ENCODE data around the gene PDE4B. TPM values are rescaled to one million over a fixed set of nuclear protein-coding genes. Genes with fewer than 3 reads are reported as not detected.

The PDE4B gene
- total RNA-seq, 1 donor from 2014 or later, result 1.2 TPM

- H3K4me1 Mint-ChIP-seq, result peaks cover 31% of the 10 kb centered on the region
These were observed 292.9 kb downstream of the PDE4B start for GRCh38 chr1:66085600-66085999.

GRCh38 chr1:66088787-66089186 lies 296.1 kb downstream of the PDE4B start:
- TF ChIP-seq EZH2phosphoT487 (IDR thresholded peaks at IDR 0.05) (no peak), EZH2 (IDR thresholded peaks at IDR 0.05) (no peak), CTCF (IDR thresholded peaks at IDR 0.05) (no peak)
- Histone ChIP-seq H3K4me2 (no peak overlapping the region), H3F3A (ENCODE audit: low read depth) (no peaks in the 10 kb centered on the region), H3K9ac (no peak overlapping the region), H3K36me3 (no peaks in the 10 kb centered on the region), H3K79me2 (ENCODE audit: low read depth) (no peaks in the 10 kb centered on the region), H2AFZ (replicated peaks) (no peak overlapping the region), H3K27me3 (no peaks in the 10 kb centered on the region), H3K4me3 (no peak overlapping the region), H3K27ac (no peak overlapping the region), H3K4me1 (peaks cover 10% of the 10 kb centered on the region), H4K20me1 (ENCODE audit: low read depth) (no peaks in the 10 kb centered on the region), H3K9me3 (ENCODE audit: low read depth) (no peaks in the 10 kb centered on the region)
- Mint-ChIP-seq H3K4me1 (peaks cover 39% of the 10 kb centered on the region), H3K4me3 (no peak overlapping the region), H3K27ac (peak overlapping the region; percentile 13), H3K9me3 (no peaks in the 10 kb centered on the region), H3K36me3 (peaks cover 2% of the 10 kb centered on the region), H3K27me3 (ENCODE audit: insufficient read depth, low read depth) (peaks cover 3% of the 10 kb centered on the region)
- no peak for DNase-seq (ENCODE audit: low spot score)

More at GRCh38 chr1:66085600-66085999, 292.9 kb downstream of the PDE4B start:
- no peak for DNase-seq (ENCODE audit: low spot score)
- Histone ChIP-seq H2AFZ (replicated peaks) (no peak overlapping the region), H3K4me1 (peaks cover 5% of the 10 kb centered on the region), H3K27me3 (no peaks in the 10 kb centered on the region), H3F3A (ENCODE audit: low read depth) (no peaks in the 10 kb centered on the region), H3K4me2 (no peak overlapping the region), H3K27ac (no peak overlapping the region), H3K9me3 (ENCODE audit: low read depth) (no peaks in the 10 kb centered on the region), H3K36me3 (no peaks in the 10 kb centered on the region), H4K20me1 (ENCODE audit: low read depth) (no peaks in the 10 kb centered on the region), H3K4me3 (no peak overlapping the region), H3K79me2 (ENCODE audit: low read depth) (no peaks in the 10 kb centered on the region), H3K9ac (no peak overlapping the region)
- H3K27me3 Mint-ChIP-seq (ENCODE audit: insufficient read depth, low read depth), result peaks cover 3% of the 10 kb centered on the region
- H3K27ac Mint-ChIP-seq, result no peak overlapping the region
- H3K9me3 Mint-ChIP-seq, result no peaks in the 10 kb centered on the region
- no peaks in the 10 kb centered on the region for H3K36me3 Mint-ChIP-seq
- TF ChIP-seq CTCF (IDR thresholded peaks at IDR 0.05) (no peak), EZH2phosphoT487 (IDR thresholded peaks at IDR 0.05) (no peak), EZH2 (IDR thresholded peaks at IDR 0.05) (no peak)
- H3K4me3 Mint-ChIP-seq, result no peak overlapping the region

GRCh38 chr1:66090859-66091457 lies 298.3 kb downstream of the PDE4B start:
- Mint-ChIP-seq H3K27me3 (ENCODE audit: insufficient read depth, low read depth) (no peaks in the 10 kb centered on the region), H3K27ac (peak overlapping the region; percentile 27)

More at GRCh38 chr1:66090859-66091457, 298.3 kb downstream of the PDE4B start:
- Histone ChIP-seq H3K4me2 (peak overlapping the region; percentile 43), H3K27me3 (no peaks in the 10 kb centered on the region), H3K79me2 (ENCODE audit: low read depth) (no peaks in the 10 kb centered on the region), H3K36me3 (no peaks in the 10 kb centered on the region), H4K20me1 (ENCODE audit: low read depth) (no peaks in the 10 kb centered on the region), H3F3A (ENCODE audit: low read depth) (no peaks in the 10 kb centered on the region), H3K4me1 (peaks cover 10% of the 10 kb centered on the region), H2AFZ (replicated peaks) (no peak overlapping the region), H3K9me3 (ENCODE audit: low read depth) (no peaks in the 10 kb centered on the region), H3K27ac (no peak overlapping the region), H3K9ac (no peak overlapping the region), H3K4me3 (no peak overlapping the region)
- TF ChIP-seq EZH2 (IDR thresholded peaks at IDR 0.05), result no peak
- TF ChIP-seq EZH2phosphoT487 (IDR thresholded peaks at IDR 0.05), result no peak
- no peak for TF ChIP-seq CTCF (IDR thresholded peaks at IDR 0.05)
- peaks cover 2% of the 10 kb centered on the region for H3K36me3 Mint-ChIP-seq
- peak; percentile 66 for DNase-seq (ENCODE audit: low spot score)
- peak overlapping the region; percentile 0 for H3K4me3 Mint-ChIP-seq
- no peaks in the 10 kb centered on the region for H3K9me3 Mint-ChIP-seq
- peaks cover 34% of the 10 kb centered on the region for H3K4me1 Mint-ChIP-seq
